Left renal cortex interstitium (tissue), 4 donors: ENCODE measurements around the gene SHB. TPM values are rescaled to one million over a fixed set of nuclear protein-coding genes. Genes with fewer than 3 reads are reported as not detected.

Source experiments
- DNase-seq, 4 donors: peaks; one replicate each; pipeline ENCODE4 v3.0.0-alpha.2; 2013; ENCODE audit warnings: low read depth in 4 of 4, low spot score in 2 of 4, missing footprints in 1 of 4
- polyA plus RNA-seq, 4 donors: library from polyadenylated mRNA; unstranded; fragments of 120-200 nt; gene quantifications; one replicate each; pipeline ENCODE4 v1.2.1, GENCODE V29; 2013; ENCODE audit not compliant: insufficient read length in 4 of 4

SHB gene
- polyA plus RNA-seq, 4 donors, result 15.8 to 19.1 (median 18.5) TPM

GRCh38 chr9:37995961-37996818 is 72.8 kb downstream of the SHB start:
- DNase-seq, result no peak

GRCh38 chr9:37995348-37995737 is 73.7 kb downstream of the SHB start:
- no peak for DNase-seq

GRCh38 chr9:37994639-37995347 is 74.2 kb downstream of the SHB start:
- no peak for DNase-seq

DNA sequence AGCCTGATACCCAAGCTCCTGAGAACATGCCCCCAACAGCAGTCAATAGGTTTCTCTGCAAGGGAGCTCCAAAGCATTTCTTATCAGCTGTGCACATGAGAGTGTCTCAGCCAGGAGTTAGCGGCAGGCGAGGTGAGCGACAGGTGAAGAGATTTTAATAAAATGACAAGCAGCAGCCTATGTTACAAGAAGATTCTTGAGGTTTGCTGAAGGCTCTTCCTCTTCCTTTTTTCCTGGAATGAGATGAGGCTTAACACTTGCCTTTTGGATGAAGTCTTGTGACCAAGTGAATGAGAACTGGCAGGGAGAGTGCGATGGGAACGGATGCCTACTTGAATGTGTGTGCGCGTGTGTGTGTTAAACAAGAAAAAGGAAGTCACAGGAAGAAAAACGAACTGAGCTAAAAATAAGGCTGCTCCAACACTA is 76.1 kb downstream of the SHB start:
- no peak for DNase-seq

DNA sequence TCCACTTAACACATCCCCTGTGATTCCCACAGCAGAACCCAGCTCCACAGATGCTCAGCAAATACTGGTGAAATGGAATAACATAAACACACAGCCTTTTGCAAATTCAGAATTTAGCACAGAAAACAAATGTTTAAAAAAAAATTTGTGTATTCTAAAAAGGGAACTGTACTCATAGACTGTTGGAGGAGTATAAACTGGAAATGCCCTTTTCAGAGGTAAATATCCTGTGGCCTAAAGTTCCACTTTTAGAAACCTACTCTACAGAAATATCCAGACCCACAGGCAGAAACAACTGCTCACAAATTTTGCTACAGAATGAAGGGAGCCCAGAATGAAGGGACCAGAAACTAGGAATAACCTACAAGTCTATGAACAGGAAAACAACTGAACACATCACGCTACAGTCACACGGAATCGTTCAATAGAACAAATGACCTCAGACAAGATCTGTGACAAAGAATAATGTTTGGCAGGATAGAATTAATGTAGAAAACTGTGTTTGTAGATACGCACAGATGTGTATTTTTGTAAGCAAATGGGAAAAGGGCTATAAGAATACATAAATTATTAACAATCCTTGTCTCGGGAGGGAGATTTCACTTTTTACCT is 78.5 kb downstream of the SHB start:
- DNase-seq, result no peak

- DNase-seq, result no peak
These were observed 79.3 kb downstream of the SHB start for GRCh38 chr9:37989701-37990100.

GRCh38 chr9:37988602-37989001 is 80.4 kb downstream of the SHB start:
- DNase-seq, result no peak

DNA sequence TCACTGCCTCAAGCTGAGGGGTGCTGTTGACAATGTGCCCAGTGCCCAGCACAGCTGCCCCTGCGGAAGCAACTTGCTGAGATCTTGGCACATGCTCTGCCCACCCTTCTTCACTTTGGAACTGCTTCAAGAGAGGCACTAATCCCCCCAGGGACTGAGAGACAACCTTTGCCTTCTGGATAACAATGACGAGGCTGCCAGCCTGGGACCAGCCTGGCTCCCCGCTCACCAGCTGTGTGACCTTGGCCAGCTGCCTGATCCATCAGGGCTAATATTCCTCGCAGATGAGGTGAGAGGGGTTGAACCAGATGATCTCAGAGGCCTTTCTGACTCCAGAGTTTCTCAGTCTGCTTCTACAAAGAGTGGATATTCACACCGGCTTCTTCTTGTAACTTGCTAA is 81.0 kb downstream of the SHB start:
- no peak for DNase-seq

DNA sequence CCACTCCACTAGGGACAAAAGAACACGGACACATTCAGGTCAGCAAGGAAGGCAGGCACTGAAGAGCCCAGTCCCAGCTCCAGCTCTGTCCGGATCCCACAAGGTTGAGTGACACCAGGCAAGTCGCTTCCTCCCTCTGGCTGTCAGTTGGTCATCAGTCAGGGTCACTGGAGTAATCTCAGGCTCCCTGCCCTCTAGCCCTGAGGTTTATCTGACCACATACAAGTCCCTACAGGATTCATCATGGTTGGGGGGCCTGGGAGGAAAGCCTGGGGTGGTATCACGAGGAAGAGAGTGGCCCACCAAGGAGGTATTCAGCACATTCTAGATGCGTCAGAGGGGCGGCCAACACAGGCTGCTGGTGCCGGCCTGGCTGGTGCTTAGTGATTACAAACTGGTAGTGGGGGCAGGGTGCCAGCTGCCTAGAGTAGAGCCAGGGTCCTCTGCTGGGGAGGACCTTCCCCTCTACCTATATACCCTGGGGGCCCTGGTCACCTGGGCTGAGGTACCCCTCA is 81.5 kb downstream of the SHB start:
- no peak for DNase-seq

- DNase-seq, result no peak
These were observed 82.2 kb downstream of the SHB start for GRCh38 chr9:37986771-37987258.

DNA sequence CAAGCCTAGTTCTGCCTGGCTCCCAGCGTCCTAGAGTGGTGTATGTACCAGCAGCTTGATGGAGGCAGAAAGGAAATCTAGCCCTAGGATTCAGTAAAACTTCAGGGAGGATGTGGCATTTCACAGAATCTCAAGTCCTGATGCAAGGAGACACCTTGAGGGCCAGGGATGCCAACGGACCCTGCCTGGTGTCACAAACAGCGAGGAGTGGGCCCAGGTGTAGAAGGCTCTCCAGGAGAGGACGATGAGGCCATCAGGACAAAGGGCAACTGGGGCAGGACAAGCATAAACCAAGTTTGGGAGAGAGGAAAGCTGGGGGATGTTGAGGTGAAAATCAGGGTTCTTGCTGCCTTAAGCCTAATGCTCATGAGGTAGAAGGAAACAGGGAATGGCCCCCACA is 83.0 kb downstream of the SHB start:
- no peak for DNase-seq

GRCh38 chr9:37984672-37985611 is 84.1 kb downstream of the SHB start:
- DNase-seq, result no peak

- DNase-seq, result no peak
These were observed 84.8 kb downstream of the SHB start for GRCh38 chr9:37984278-37984671.

- no peak for DNase-seq
These were observed 85.5 kb downstream of the SHB start for GRCh38 chr9:37983381-37984067.

- DNase-seq, result no peak
These were observed 89.2 kb downstream of the SHB start for GRCh38 chr9:37979844-37980243.

- DNase-seq, result no peak
These were observed 90.0 kb downstream of the SHB start for GRCh38 chr9:37978983-37979382.

GRCh38 chr9:37978481-37978864 is 90.6 kb downstream of the SHB start:
- DNase-seq, result no peak

GRCh38 chr9:37977851-37978480 is 91.1 kb downstream of the SHB start:
- DNase-seq, result no peak
